Measurements from ENCODE around the gene TIMMDC1.
A peak's percentile ranks its signal among the peaks of the same experiment; 100 is the strongest.
"Not testable (repeated sequence)": the region's sequence is repeated elsewhere in the genome, so short reads cannot be mapped to it uniquely, and the experiment has no call there.

The TIMMDC1 gene

DNA sequence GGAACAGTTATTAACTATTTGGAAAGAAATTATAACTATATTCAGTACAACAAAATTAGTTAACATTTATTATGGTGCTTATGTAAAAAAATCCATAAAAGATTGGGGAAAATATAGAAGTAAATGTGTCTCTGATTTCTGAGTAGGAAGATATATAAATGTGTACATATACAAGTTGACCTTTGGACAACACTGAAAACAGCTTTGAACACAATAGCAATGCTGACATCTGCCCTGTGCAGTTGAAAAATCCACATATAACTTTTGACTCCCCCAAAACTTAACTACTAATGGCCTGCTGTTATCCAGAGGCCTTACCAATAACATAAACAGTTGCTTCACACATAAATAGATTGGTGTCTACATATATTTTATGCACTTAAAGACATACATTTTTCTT is 12.3 kb downstream of the TIMMDC1 start:
- no peak for DNase-seq

DNA sequence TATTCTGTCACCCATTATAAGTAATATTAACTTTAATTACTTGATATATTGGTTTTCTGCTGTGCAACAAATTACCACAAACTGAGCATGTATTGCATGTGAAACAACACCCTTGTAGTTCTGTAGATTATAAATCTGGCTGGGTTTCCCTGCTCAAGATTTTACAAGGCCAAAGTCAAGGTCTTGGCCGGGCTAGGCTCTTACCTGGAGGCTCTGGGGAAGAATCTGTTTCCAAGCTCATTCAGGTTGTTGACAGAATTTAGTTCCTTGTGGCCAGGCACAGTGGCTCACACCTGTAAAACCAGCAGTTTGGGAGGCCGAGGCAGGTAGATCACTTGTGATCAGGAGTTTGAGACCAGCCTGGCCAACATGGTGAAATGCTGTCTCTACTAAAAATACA is 16.3 kb downstream of the TIMMDC1 start:
- no peak for DNase-seq

GRCh38 chr3:119517112-119517511 is 18.8 kb downstream of the TIMMDC1 start:
- no peak for DNase-seq

GRCh38 chr3:119518026-119518425 is 19.7 kb downstream of the TIMMDC1 start:
- DNase-seq, result no peak

GRCh38 chr3:119524931-119525662 is 26.8 kb downstream of the TIMMDC1 start:
- no peak for DNase-seq

GRCh38 chr3:119527714-119528113 is 29.4 kb downstream of the TIMMDC1 start:
- DNase-seq, result no peak

DNA sequence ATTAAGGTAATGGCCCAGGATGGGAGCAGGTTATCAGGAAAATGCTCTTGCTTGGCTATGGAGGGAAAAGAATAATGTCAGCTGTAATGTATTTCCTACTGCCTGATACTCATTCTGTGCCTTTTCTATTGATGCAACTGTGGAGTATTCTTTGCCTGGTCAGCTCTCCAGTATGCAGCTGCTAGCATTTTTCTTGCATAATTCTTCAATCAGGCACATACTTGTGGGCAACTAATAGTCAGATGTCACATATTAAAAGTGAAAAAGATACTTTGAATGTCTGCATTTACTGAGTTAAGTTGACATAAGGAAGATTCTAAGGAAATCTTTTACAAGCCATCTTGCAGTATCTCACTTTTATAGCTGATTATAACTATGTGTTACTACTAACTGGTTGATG is 31.5 kb downstream of the TIMMDC1 start:
- no peak for DNase-seq

- DNase-seq, result no peak
Observed at GRCh38 chr3:119530456-119530855, 32.1 kb downstream of the TIMMDC1 start.

GRCh38 chr3:119531151-119531550 is 32.8 kb downstream of the TIMMDC1 start:
- no peak for DNase-seq

DNA sequence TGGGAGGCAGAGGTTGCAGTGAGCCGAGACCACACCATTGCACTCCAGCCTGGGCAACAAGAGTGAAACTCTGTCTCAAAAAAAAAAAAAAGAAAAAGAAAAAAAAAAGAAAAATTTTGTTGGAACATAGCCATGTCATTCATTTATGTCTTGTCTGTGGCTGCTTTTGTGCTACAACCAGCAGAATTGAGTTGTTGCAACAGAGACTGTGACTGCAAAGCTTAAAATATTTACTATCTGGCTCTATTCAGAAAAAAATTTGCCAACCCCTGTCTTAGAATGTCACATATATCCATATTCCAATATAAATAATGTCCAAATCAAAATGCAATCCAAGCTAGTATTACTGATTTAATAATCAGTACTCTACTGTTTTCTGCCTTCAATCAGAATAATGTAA is 35.9 kb downstream of the TIMMDC1 start:
- no peak for DNase-seq

DNA sequence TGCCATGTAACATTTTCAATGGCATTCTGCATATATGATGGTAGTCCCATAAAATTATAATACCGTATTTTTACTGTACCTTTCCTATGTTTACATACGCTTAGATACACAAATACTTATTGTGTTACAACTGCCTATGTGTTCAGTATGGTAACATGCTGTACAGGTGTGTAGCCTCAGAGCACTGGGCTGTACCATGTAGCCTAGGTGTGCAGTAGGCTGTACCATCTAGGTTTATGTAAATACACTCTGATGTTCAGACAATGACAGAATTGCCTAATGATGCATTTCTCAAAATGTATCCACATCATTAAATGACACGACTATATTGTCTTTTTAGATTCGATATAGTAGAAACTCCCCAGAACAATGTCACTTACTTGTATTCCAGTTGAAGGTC is 38.4 kb downstream of the TIMMDC1 start:
- DNase-seq, result no peak

DNA sequence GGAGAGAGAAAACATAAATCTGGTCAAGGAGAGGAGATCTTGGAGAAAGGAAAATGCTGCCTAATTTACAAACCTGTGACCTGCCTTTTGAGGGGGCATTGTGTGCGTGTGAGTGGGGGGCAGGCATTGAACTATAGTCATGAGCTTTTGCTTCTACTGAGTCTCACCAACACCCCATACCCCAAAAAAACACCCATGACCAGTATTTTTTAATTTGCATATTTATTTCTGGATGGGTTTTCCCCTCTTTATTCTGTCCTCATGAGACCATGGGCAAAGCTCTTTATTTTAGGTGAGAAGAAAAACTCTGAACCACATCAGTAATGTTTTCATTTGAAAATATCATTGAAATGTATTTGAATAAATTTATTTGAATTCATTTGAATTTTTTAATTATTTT is 40.4 kb downstream of the TIMMDC1 start:
- no peak for DNase-seq

- DNase-seq, result no peak
Observed at GRCh38 chr3:119541547-119541946, 43.2 kb downstream of the TIMMDC1 start.

GRCh38 chr3:119542168-119542767 is 43.9 kb downstream of the TIMMDC1 start:
- DNase-seq, result no peak

DNA sequence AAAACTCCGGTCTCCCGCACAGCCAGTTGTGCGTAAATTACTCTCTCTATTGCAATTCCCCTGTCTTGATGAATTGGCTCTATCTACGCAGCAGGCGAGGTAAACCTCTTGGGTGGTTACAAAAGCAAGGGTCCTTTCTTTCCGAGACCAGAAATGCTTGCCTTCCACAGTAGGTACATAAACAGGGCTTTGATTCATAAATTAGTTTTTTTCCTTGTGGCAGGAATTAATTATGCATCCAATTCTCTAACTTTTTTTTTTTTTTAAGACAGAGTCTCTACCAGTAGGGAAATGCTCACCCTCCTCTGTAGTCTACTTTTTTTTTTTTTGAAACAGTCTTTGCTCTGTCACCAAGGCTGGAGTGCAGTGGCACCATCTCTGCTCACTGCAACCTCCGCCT is 44.8 kb downstream of the TIMMDC1 start:
- DNase-seq, result no peak

DNA sequence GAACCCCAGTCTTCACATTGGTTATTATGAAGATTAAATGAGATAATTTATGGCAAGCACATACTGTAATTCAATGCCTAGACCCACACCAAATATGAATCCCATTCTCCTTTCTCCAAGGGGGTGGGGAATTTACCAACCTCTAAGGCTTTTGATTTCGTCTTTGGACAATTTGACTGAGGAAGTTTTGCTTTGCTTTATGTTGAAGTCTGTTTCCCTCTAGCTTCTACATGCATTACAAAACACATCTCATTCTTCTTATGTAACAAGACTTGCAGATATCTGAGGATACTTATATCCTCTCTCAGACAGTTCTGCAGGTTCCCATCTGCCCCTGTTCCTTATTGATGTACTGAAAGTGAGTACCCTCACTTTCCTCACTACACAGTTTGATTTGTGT is 48.9 kb downstream of the TIMMDC1 start:
- no peak for DNase-seq

DNA sequence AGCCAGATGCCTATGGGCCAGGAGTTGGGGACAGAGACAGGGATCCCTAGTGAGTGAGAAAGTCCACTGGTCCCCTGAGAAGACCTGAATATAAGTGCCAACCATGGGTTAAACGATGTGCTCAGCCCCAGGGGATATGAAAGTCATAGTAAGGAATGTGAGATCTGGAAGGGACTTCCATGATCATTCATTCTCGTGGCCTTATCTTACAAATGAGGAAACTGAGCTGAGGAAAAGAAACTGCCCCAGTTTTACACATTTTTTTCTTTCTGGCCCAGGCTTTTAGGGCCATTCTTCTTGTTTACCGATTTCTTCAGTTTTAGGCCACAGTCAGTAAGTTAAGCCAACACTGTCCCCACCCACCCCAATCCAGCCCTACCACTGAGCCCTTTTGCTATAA is 50.0 kb downstream of the TIMMDC1 start:
- DNase-seq, result no peak

- no peak for DNase-seq
Observed at GRCh38 chr3:119550192-119550910, 52.0 kb downstream of the TIMMDC1 start.

GRCh38 chr3:119551598-119551997 is 53.3 kb downstream of the TIMMDC1 start:
- peak in 1 of 5 experiments; percentile 44 for DNase-seq

- not testable (repeated sequence) for DNase-seq
Observed at GRCh38 chr3:119552928-119553327, 54.6 kb downstream of the TIMMDC1 start.

DNA sequence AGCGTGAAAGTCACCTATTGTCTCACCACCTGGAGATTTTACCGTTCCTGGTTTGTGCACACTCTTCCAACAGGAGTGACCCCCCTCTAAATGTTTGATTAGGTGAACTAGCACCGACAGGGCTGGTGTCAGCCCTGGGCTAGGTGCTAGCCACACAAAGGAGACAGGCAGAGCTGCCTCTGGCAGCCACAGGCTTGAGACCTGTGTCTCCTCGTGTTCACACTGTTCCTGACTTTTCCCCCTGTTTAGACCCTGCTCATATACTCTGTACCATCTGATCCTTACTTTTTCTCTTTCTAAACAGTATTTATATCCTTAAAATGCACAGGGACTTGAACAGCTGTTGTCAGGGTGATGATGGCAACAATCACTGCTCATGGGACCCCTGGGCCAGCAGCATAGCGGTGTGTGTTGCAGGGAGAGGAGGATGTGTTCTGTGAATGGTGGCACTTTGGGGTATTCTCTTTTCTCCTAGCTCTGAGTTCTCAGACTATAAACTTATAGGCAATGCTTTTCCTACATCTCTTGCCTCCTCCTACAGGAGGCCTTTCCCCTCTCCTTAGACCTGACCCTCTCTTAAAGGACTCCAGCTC is 55.6 kb downstream of the TIMMDC1 start:
- DNase-seq, result no peak

DNA sequence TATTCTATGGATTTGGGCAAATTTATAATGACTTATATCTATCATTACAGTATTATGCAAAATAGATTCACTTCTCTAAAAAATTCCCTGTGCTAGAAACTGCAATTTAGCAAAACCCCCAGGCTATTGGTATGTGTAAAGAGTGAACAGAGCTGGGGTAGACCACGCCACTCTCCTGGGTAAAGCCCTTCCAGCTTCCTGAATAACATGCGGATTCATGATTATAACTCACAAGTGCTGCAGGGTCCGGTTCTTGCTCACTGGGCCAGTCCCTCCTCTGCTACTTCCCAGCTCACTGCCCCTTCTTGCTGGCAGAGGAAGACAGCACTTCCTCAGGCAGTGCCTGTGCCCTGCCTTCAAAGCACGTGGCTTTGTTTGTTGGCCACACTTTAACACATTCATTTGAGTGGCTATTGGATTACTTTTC is 57.0 kb downstream of the TIMMDC1 start:
- no peak for DNase-seq

DNA sequence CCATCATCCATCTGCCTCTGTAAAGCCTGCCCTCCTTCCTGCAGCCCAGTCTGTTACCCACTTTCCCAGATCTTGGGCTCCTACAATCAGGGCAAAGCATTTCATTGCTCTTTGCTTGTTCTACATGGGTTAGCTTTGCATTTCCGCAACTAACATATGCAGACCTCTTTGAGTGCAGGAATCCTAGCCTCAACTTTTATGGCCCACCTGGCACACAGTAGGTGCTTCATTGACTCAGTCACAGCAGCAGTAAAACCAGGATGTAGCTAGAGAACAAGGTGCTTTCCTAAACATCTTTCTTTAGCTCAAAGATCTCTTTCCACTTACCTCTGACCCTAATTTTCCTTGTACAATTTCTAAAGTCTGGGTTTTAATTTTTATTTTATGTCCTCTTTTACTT is 57.6 kb downstream of the TIMMDC1 start:
- no peak for DNase-seq
